Measurements from ENCODE around the gene B4GALT1.
A peak's percentile ranks its signal among the peaks of the same experiment; 100 is the strongest.
"Not testable (repeated sequence)": the region's sequence is repeated elsewhere in the genome, so short reads cannot be mapped to it uniquely, and the experiment has no call there.

The B4GALT1 gene

GRCh38 chr9:33184963-33185362 is 17.8 kb upstream of the B4GALT1 start:
- DNase-seq (ENCODE audit: low spot score): no peak
- FAIRE-seq: no peak

- DNase-seq (ENCODE audit: low spot score) (no peak), FAIRE-seq (no peak)
These were observed 15.4 kb upstream of the B4GALT1 start for GRCh38 chr9:33182519-33182918.

GRCh38 chr9:33180526-33181184 is 13.5 kb upstream of the B4GALT1 start:
- no peak for DNase-seq (ENCODE audit: low spot score)
- no peak for FAIRE-seq

GRCh38 chr9:33178972-33179697 is 12.0 kb upstream of the B4GALT1 start:
- no peak for FAIRE-seq
- DNase-seq (ENCODE audit: low spot score): no peak

GRCh38 chr9:33177639-33178038 is 10.5 kb upstream of the B4GALT1 start:
- FAIRE-seq (no peak), DNase-seq (ENCODE audit: low spot score) (no peak)

- DNase-seq (ENCODE audit: low spot score) (no peak), FAIRE-seq (no peak)
These were observed 9.9 kb upstream of the B4GALT1 start for GRCh38 chr9:33177086-33177485.

- DNase-seq (ENCODE audit: low spot score) (no peak), FAIRE-seq (no peak)
These were observed 8.7 kb upstream of the B4GALT1 start for GRCh38 chr9:33175649-33176325.

GRCh38 chr9:33172256-33173238 is 5.4 kb upstream of the B4GALT1 start:
- FAIRE-seq (no peak), DNase-seq (ENCODE audit: low spot score) (no peak)

- DNase-seq (ENCODE audit: low spot score) (no peak), FAIRE-seq (no peak)
These were observed 3.6 kb upstream of the B4GALT1 start for GRCh38 chr9:33170464-33171415.

GRCh38 chr9:33168941-33169544 is 1.9 kb upstream of the B4GALT1 start:
- DNase-seq (ENCODE audit: low spot score) (no peak), FAIRE-seq (no peak)

GRCh38 chr9:33167972-33168461 is 881 bp upstream of the B4GALT1 start:
- DNase-seq (ENCODE audit: low spot score): no peak
- no peak for FAIRE-seq

- FAIRE-seq (no peak), DNase-seq (ENCODE audit: low spot score) (no peak)
These were observed 679 bp downstream of the B4GALT1 start for GRCh38 chr9:33166231-33167083.

GRCh38 chr9:33165263-33166151 is 1.6 kb downstream of the B4GALT1 start:
- DNase-seq (ENCODE audit: low spot score) (no peak), FAIRE-seq (peak; percentile 46)

GRCh38 chr9:33164921-33165262 is 2.2 kb downstream of the B4GALT1 start:
- DNase-seq (ENCODE audit: low spot score); FAIRE-seq: not testable (repeated sequence)

GRCh38 chr9:33164138-33164809 is 2.9 kb downstream of the B4GALT1 start:
- FAIRE-seq (no peak), DNase-seq (ENCODE audit: low spot score) (no peak)

GRCh38 chr9:33163433-33164137 is 3.6 kb downstream of the B4GALT1 start:
- DNase-seq (ENCODE audit: low spot score) (no peak), FAIRE-seq (no peak)

All from urothelium cell line (cell line).